ENCODE measurements around the gene PTN.
A peak's percentile ranks its signal among the peaks of the same experiment; 100 is the strongest.
"Not testable (repeated sequence)": the region's sequence is repeated elsewhere in the genome, so short reads cannot be mapped to it uniquely, and the experiment has no call there.

The PTN gene

DNA sequence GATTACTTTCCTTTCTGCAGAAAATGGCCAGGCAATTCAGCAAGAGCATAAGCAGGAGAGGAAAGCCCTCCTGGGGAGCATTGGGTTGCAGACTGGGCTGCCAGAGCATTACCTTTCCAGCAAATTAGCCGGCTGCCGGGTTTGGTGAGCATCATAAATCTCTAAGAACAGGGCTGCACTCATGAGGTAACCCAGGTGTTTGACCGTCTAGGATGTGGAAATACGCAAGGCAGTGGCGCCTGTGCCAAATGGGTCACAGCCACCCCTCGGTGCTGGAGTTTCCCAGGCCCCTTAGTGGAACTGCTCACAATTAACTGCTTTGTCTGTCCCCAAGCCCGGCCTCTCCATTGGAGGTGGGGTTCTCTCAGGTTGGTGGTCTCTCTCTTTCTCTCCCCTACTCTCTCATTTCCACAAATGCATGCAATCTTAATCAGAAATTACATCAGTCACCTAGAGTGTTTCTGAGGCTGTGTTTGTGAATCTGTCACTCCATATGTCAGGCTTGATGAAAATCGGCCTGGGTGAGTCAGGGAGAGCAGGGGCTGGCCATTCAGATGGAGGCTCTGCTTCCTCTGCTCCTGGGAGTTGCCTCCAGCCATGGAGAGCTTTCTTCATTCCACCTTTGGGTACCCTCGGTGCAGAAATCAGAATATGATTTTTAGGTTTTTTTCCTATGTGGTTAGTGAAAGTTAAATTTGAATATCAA, 26.7 kb downstream of the PTN start:
- DNase-seq: no peak

GRCh38 chr7:137313201-137313600, 30.3 kb downstream of the PTN start:
- DNase-seq: peak; percentile 27

DNA sequence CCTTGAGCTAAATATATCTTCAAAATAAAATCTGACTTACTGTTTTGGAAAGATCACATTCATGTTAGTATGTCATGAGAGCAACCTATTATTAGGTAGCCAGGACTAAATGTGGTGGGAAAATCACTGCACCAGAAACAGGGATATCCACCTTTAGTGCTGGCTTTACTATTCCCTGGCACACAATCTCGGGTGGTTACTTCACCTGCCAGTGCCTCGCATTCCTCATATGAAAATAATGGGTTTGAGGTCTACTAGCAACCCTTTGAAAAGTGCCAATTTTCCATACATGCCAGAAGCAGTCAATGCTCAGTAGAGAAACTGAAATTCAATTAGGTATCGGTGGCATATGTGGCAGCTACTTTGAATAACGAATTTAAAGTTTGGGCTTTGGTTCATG, 36.8 kb downstream of the PTN start:
- no peak for DNase-seq

DNA sequence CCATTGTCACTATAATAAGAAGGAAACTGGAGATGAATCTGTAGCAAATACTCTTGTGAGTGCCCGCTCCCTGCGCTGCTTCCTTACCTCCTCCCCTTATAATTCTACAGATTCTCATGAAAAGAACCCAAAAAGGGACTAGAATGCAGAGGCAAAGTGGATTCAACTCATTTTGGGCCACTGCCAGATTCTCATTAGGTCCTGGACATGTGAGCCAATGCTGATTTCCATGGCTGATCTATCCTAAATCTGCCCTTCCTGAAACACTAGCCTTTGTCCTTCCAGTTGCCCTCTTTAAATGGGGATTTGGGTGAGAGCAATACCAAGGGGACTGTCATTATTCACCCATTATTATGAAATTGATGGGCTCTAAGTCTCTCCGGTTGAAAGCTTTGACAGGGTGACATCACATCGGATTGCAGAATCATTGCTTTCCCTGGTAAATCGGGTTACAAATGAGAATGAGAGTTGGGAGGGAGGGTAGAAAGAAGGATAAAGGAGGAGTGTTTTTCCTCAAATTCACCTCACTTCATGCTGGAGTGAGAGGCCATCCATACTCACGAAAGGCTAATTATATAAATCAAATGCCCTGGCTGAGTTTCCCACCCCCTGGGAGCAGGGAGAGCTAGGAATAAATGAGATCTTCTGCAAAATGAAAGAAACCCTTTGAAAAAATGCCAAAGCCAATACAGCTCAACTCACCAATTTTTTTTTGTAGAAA, 37.5 kb downstream of the PTN start:
- DNase-seq: peak; percentile 26

DNA sequence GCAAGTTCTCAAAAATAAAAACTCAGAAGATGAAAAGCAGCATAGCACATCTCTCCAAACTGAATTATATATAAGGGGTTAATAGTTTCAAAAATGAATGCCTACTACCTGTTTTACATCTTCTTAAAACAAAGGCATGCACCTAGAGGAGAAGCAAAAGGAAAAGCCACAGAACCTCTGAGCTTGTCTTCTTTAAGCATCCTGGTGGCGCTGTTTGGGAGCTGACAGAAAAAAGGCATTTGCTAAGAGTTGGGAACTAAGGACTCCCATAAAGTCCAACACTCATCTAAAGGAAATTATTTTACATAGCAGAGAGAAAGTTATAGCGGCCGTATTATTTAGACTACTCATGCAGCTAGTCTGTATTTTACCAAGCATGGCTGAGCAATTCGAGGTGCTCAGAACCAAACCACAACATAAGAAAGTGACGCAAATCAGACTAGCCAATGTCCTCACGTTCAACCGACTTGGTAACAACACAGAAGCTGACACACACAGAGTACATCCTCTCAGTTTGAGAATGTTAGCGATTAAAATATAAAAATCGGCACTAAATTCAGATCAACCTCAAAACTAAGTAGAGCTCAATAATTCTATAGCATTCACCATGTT, 38.8 kb downstream of the PTN start:
- no peak for DNase-seq

GRCh38 chr7:137304165-137304564, 39.4 kb downstream of the PTN start:
- no peak for DNase-seq

DNA sequence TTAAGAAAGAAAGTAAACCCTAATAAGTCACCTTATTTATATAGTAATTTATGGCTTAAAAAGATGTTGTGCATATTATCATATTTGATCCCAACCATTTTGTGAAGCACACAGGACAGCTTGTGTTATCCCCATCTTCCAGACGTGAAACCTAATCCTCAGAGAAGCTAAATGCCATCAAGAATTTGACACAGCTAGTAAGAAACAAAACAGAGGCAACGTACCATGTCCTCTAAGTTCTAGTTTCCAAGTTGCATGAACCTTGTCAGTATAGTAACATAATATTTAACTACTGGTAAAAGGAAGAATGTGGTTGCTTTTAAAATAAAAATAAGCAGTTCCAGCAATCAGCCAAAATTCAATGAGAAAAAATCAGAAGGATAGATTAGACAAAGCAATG, 41.5 kb downstream of the PTN start:
- DNase-seq: no peak

GRCh38 chr7:137298464-137298794, 45.1 kb downstream of the PTN start:
- DNase-seq: no peak

DNA sequence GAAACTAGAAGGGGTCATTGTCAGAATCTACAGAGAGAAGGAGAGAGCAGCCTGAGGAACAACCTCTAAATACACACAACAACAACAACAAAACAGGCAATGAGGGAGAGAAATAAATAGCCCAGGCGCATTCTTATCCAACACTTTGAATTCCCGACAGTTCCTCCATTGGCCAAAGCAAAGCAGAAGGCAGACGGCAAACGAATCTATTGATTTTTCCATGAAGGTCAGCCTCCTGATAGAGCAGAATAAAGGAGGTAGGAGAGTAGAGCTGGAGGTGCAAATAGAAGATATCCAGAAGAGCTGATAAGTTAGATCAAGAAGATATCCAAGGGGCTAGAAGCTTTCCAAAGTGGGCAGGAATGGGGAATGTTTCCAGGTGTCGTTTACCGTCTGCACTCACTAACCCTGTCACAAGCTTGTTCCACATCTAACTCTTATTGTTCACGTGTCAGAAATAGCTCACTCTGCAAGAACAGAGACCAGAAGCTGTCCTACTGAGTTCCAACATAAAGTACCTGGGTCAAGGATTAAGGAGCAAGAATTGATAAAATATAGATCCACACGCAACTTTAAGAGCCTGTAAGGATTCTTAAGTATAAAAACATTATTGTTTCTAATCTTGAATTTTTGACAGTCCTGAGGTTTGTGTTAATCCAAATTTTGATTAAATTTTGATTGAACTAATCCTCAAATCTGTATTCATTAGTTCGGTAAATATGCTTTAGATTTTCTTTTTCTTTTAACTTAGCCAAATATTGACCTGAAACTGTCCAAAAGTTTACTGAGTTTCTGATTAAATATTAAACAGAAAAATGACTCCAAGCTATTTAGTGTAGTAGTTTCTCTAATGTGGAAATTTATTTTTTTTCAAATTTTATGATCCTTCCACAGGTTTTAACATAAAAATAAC, 45.7 kb downstream of the PTN start:
- no peak for DNase-seq

- DNase-seq: no peak
Observed at GRCh38 chr7:137296576-137296975, 47.0 kb downstream of the PTN start.

GRCh38 chr7:137295739-137296324, 47.7 kb downstream of the PTN start:
- DNase-seq: no peak

- DNase-seq: no peak
Observed at GRCh38 chr7:137289101-137289500, 54.4 kb downstream of the PTN start.

DNA sequence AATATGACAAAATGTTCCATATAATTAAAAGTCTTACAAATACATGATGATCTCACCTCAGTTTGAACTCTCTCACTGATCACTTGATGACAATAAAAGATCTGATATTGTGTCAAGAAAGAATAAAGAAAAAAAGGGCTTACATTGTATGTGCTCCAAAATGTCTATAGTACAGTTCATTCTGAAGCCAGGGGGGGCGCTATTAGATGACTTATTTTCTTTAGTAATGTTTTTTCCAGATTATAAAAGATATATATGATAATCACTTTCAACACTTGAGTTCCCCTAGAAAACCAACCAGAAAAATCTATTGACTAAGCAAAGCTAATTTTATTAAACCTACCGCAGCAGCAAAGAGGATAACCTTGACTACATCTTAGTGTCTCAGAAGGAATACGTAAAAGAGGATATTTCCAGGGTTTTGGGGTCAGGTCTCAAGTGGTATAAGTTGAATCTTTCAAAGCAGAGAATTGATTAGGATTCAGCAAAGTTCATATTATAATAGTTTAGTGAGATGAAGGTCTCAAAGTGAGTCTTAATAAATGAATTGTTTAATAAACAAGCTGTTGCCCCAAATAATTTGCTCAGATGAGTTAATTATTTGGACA, 55.8 kb downstream of the PTN start:
- DNase-seq: peak; percentile 4

DNA sequence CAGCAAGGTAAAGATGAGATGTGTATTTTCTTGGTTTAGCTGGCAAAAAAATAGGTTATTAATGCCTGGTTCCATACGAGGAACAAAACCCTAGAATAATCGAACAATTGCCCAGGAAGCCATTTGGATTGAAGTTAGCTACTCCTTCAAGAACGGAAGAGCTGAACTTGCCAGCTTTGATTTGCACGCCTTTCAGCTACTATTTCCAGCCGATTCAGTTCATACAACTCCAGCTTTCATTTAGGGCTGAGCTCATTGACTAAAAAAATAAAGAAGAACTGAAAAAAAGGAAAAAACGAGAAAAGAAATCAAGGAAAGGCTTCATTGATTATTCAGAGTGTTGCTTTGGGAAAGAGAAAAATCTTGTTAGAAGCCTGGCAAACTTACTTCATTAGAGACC, 60.4 kb downstream of the PTN start:
- DNase-seq: no peak

- no peak for DNase-seq
Observed at GRCh38 chr7:137282043-137282442, 61.5 kb downstream of the PTN start.

- no peak for DNase-seq
Observed at GRCh38 chr7:137276189-137276588, 67.3 kb downstream of the PTN start.

GRCh38 chr7:137272249-137272648, 71.3 kb downstream of the PTN start:
- no peak for DNase-seq

DNA sequence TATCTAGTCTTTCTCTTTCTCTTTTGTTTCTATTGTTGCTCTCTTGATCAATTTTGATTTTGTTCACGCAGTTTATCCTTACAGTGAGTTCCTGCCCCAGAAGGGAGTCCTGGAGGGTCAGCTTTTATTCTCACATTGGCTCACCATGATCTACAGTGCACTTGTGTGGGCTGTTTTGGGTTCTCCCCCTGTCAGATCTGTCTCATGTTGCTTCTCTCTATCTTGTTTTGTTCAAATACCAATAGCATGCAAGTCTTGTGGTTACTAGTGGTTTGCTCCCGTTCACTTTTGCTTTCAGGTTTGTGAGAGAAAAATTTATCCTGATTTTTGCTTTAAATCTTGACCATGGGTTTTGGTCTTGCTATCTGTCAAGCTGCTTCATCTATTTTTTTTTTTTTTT, 74.3 kb downstream of the PTN start:
- no peak for DNase-seq

DNA sequence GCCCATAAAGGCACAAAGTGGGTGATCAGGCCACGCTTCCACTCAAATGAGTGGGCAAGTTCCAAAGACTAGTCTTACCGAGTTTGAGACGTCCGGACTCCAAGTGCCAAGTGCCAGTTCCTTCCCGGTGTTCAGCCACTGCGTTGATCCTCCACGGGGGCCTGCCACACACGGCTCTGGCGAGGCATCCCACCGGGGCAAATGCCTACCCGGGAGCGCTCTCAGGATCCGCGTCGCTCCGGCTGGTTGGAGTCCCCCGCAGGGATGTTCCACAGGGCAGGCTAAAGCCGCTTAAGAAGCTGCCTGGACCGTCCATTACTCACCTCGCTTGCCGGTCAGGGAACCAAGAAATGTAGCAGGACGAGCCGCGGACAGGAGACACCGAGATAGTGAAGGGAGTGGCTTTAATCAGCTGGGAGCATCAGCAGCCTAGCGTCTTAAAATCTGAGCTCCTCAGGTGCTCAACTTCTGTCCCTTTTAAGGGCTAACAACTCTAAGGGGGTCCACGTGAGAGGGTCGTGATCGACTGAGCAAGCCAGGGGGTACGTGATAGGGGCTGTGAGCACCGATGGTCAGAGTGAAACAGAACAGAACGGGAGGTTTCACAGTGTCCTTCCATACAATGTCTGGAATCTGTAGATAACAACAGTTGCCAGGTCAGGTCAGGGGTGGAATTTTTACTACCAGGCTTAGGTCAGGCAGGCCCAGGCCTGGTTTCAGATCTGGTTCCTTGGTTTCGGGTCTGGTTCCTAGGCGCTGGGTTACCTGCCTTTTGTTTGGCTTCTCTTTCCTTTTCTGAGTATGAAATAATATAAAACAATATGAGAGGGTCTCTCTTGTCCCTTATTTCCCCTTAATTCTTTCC, 75.3 kb downstream of the PTN start:
- not testable (repeated sequence) for DNase-seq

DNA sequence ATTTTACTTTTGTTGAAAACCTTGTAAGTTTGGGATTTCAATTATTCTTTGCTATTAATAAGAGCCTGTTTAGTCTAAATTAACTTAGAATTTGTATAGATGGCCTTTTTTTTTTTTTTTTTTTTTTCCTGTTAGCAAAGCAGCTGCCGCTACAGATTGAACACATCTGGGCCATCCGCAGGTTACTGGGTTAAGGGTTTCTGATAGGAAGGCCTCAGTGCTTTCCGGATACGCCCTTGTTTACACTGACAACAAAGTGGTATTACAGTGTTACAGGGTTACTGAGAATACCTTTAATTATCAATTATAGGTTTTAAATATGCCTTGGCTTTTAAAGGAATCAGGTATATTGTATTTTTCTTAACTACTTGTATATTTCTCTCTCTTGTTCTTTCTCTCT, 76.8 kb downstream of the PTN start:
- DNase-seq: no peak

DNA sequence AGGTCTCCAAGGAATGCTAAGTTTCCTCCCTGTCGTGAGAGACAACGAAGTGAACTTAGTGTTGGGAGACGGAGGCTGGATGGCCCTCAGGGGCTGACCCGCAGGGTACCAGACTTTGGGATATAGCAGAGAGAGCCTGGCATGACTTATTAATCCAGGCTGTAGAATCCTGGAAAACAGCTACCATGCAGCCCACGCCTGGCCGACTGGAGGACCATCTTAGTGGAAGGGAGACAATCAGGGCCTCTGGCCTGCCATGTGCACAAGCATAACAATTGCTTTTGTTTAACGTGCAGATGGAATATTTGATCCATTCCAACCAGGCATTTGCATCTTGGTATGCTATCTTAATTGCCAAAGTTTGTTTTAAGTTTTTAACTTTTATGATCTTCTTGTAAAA, 78.1 kb downstream of the PTN start:
- DNase-seq: not testable (repeated sequence)

DNA sequence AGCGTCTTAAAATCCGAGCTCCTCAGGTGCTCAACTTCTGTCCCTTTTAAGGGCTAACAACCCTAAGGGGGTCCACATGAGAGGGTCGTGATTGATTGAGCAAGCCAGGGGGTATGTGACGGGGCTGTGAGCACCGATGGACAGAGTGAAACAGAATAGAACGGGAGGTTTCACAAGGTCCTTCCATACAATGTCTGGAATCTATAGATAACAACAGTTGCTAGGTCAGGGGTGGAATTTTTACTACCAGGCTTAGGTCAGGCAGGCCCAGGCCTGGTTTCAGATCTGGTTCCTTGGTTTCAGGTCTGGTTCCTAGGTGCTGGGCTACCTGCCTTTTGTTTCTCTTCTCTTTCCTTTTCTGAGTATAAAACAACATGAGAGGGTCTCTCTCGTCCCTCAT, 80.9 kb downstream of the PTN start:
- no peak for DNase-seq

All from fibroblast of skin of right biceps (primary cell).